ENCODE results near the gene SLC2A9.

DNA sequence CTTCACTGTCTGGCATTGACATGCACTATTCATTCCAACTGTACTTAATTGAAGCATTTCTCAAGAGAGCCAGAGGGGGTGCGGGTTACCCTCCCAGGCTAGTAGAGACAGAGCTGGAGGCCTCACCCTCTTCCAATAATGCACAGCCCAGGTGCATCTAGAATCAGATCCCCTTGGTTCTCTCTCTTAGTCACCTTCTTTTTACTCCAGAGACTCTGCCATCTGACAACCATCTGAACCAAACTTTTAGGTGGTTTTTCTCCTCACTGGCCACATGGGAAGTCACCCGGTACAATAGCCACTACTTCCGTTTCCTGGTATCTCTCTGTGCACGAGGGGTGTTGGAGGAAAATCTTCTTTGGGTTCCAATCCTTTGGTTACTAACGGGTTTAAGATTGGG, 81.3 kb downstream of the SLC2A9 start:
- TF ChIP-seq, protein P1, sequence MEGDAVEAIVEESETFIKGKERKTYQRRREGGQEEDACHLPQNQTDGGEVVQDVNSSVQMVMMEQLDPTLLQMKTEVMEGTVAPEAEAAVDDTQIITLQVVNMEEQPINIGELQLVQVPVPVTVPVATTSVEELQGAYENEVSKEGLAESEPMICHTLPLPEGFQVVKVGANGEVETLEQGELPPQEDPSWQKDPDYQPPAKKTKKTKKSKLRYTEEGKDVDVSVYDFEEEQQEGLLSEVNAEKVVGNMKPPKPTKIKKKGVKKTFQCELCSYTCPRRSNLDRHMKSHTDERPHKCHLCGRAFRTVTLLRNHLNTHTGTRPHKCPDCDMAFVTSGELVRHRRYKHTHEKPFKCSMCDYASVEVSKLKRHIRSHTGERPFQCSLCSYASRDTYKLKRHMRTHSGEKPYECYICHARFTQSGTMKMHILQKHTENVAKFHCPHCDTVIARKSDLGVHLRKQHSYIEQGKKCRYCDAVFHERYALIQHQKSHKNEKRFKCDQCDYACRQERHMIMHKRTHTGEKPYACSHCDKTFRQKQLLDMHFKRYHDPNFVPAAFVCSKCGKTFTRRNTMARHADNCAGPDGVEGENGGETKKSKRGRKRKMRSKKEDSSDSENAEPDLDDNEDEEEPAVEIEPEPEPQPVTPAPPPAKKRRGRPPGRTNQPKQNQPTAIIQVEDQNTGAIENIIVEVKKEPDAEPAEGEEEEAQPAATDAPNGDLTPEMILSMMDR (IDR thresholded peaks at IDR 0.05; ENCODE audit: poor library complexity): no peak
- no peak for TF ChIP-seq EZH2 (IDR thresholded peaks at IDR 0.05; ENCODE audit: borderline replicate concordance)

Measured in hepatocyte (in vitro differentiated cells).